GM12865 (cell line): ENCODE measurements around the gene EFHD1.

Experiments
- DNase-seq: peaks from one replicate; pipeline ENCODE4 v3.0.0; 2010; ENCODE audit warnings: low read depth
- H3K4me3 ChIP-seq: 2 replicates; pipeline ENCODE4 v1.5.1; 2011; ENCODE audit warnings: mild to moderate bottlenecking, low read depth, low read length, control low read depth
- CTCF ChIP-seq: IDR thresholded peaks from 2 replicates; pipeline ENCODE4 v1.5.1; 2011; ENCODE audit warnings: low read length, control low read depth, low read depth, inconsistent platforms; ENCODE audit not compliant: insufficient read depth; ENCODE audit errors: missing control alignments

Gene EFHD1

GRCh38 chr2:232723027-232723426 lies 89.6 kb downstream of the EFHD1 start:
- H3K4me3 ChIP-seq = no peak overlapping the region
- TF ChIP-seq CTCF = no peak
- DNase-seq = no peak

GRCh38 chr2:232728785-232729184 lies 95.4 kb downstream of the EFHD1 start:
- DNase-seq = no peak
- no peak for TF ChIP-seq CTCF

GRCh38 chr2:232731470-232731869 lies 98.1 kb downstream of the EFHD1 start:
- no peak overlapping the region for H3K4me3 ChIP-seq
- no peak for TF ChIP-seq CTCF

More at GRCh38 chr2:232728785-232729184, 95.4 kb downstream of the EFHD1 start:
- H3K4me3 ChIP-seq = no peak overlapping the region

More at GRCh38 chr2:232731470-232731869, 98.1 kb downstream of the EFHD1 start:
- no peak for DNase-seq
